Measurements from ENCODE around the gene ZNF181. TPM values are rescaled to one million over a fixed set of nuclear protein-coding genes. Genes with fewer than 3 reads are reported as not detected.

ZNF181 gene
- total RNA-seq, 1 experiment from 2014 or later: 9.0 TPM

- DNase-seq (ENCODE audit: low spot score) (no peak), ATAC-seq (no peak)
- Mint-ChIP-seq H3K4me3 (no peak overlapping the region), H3K36me3 (no peaks in the 10 kb centered on the region), H3K27ac (no peak overlapping the region), H3K4me1 (no peaks in the 10 kb centered on the region), H3K9me3 (peaks cover 56% of the 10 kb centered on the region), H3K27me3 (ENCODE audit: low read depth) (peaks cover 55% of the 10 kb centered on the region)
- POLR2A ChIA-PET: no interaction called here
- no peak for TF ChIP-seq ZNF138 (CRISPR knock-in tag; conservative IDR thresholded peaks at IDR 0.05)
- TF ChIP-seq, protein P1, sequence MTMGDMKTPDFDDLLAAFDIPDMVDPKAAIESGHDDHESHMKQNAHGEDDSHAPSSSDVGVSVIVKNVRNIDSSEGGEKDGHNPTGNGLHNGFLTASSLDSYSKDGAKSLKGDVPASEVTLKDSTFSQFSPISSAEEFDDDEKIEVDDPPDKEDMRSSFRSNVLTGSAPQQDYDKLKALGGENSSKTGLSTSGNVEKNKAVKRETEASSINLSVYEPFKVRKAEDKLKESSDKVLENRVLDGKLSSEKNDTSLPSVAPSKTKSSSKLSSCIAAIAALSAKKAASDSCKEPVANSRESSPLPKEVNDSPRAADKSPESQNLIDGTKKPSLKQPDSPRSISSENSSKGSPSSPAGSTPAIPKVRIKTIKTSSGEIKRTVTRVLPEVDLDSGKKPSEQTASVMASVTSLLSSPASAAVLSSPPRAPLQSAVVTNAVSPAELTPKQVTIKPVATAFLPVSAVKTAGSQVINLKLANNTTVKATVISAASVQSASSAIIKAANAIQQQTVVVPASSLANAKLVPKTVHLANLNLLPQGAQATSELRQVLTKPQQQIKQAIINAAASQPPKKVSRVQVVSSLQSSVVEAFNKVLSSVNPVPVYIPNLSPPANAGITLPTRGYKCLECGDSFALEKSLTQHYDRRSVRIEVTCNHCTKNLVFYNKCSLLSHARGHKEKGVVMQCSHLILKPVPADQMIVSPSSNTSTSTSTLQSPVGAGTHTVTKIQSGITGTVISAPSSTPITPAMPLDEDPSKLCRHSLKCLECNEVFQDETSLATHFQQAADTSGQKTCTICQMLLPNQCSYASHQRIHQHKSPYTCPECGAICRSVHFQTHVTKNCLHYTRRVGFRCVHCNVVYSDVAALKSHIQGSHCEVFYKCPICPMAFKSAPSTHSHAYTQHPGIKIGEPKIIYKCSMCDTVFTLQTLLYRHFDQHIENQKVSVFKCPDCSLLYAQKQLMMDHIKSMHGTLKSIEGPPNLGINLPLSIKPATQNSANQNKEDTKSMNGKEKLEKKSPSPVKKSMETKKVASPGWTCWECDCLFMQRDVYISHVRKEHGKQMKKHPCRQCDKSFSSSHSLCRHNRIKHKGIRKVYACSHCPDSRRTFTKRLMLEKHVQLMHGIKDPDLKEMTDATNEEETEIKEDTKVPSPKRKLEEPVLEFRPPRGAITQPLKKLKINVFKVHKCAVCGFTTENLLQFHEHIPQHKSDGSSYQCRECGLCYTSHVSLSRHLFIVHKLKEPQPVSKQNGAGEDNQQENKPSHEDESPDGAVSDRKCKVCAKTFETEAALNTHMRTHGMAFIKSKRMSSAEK (CRISPR knock-in tag; IDR thresholded peaks at IDR 0.05; ENCODE audit: borderline replicate concordance): no peak
- no peak for TF ChIP-seq HMGXB4 (CRISPR knock-in tag; IDR thresholded peaks at IDR 0.05)
- no peak for TF ChIP-seq FOXP1 (CRISPR knock-in tag; IDR thresholded peaks at IDR 0.05; ENCODE audit: borderline replicate concordance)
- TF ChIP-seq, protein P2, sequence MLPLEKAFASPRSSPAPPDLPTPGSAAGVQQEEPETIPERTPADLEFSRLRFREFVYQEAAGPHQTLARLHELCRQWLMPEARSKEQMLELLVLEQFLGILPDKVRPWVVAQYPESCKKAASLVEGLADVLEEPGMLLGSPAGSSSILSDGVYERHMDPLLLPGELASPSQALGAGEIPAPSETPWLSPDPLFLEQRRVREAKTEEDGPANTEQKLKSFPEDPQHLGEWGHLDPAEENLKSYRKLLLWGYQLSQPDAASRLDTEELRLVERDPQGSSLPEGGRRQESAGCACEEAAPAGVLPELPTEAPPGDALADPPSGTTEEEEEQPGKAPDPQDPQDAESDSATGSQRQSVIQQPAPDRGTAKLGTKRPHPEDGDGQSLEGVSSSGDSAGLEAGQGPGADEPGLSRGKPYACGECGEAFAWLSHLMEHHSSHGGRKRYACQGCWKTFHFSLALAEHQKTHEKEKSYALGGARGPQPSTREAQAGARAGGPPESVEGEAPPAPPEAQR (CRISPR knock-in tag; IDR thresholded peaks at IDR 0.05): no peak
- TF ChIP-seq OVOL2 (CRISPR knock-in tag; IDR thresholded peaks at IDR 0.05; ENCODE audit: borderline replicate concordance): no peak
- TF ChIP-seq ZNF121 (CRISPR knock-in tag; IDR thresholded peaks at IDR 0.05): no peak
- no peak for TF ChIP-seq NFYB (CRISPR knock-in tag; conservative IDR thresholded peaks at IDR 0.05; ENCODE audit: low read depth)
- TF ChIP-seq SOX15 (CRISPR knock-in tag; IDR thresholded peaks at IDR 0.05): no peak
- TF ChIP-seq FOXK1 (CRISPR knock-in tag; IDR thresholded peaks at IDR 0.05): no peak
- no peak for TF ChIP-seq CREM (CRISPR knock-in tag; IDR thresholded peaks at IDR 0.05)
- TF ChIP-seq ZNF263 (CRISPR knock-in tag; IDR thresholded peaks at IDR 0.05; ENCODE audit: low read depth): no peak
- no peak for TF ChIP-seq CBFB (CRISPR knock-in tag; IDR thresholded peaks at IDR 0.05; ENCODE audit: low read depth)
- TF ChIP-seq, protein P3, sequence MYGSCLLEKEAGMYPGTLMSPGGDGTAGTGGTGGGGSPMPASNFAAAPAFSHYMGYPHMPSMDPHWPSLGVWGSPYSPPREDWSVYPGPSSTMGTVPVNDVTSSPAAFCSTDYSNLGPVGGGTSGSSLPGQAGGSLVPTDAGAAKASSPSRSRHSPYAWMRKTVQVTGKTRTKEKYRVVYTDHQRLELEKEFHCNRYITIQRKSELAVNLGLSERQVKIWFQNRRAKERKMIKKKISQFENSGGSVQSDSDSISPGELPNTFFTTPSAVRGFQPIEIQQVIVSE (CRISPR knock-in tag; IDR thresholded peaks at IDR 0.05; ENCODE audit: borderline replicate concordance): no peak
- no peak for TF ChIP-seq FOXJ3 (CRISPR knock-in tag; IDR thresholded peaks at IDR 0.05; ENCODE audit: borderline replicate concordance)
- no peak for TF ChIP-seq IRF2 (CRISPR knock-in tag; IDR thresholded peaks at IDR 0.05; ENCODE audit: borderline replicate concordance, low read depth)
- CTCF ChIA-PET: no interaction called here
Measured at GRCh38 chr19:34787059-34787824, 53.2 kb downstream of the ZNF181 start.

DNA sequence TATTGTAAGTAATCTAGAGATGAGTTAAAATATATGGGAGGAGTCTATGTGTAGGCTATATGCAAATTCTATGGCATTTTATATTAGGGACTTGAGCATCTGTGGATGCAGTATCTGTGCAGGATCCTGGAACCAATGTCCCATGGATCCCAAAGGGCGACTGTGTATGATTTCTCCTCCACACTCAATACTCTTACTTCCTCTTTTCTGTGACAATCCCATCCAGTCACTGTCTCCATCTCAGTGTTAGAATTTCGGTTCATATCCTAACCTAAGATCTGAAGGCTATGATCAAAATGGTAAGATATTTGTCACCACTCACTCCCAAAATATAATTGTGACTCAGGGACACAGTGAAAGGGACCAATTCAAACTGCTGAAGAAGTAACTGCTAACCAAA, 54.0 kb downstream of the ZNF181 start:
- Mint-ChIP-seq H3K27me3 (ENCODE audit: low read depth) (peaks cover 57% of the 10 kb centered on the region), H3K9me3 (peaks cover 58% of the 10 kb centered on the region), H3K4me1 (no peaks in the 10 kb centered on the region), H3K36me3 (no peaks in the 10 kb centered on the region), H3K4me3 (no peak overlapping the region), H3K27ac (no peak overlapping the region)
- ATAC-seq (no peak), DNase-seq (ENCODE audit: low spot score) (no peak)
- ChIA-PET CTCF (no interaction called here), POLR2A (no interaction called here)
- TF ChIP-seq IRF1 (CRISPR knock-in tag; IDR thresholded peaks at IDR 0.05) (no peak), ZNF138 (CRISPR knock-in tag; conservative IDR thresholded peaks at IDR 0.05) (no peak), ZNF416 (CRISPR knock-in tag; IDR thresholded peaks at IDR 0.05) (no peak), TP53 (CRISPR knock-in tag; IDR thresholded peaks at IDR 0.05) (no peak), PRRX2 (CRISPR knock-in tag; IDR thresholded peaks at IDR 0.05) (no peak), STAT6 (CRISPR knock-in tag; conservative IDR thresholded peaks at IDR 0.05; ENCODE audit: low read depth) (no peak)
- TF ChIP-seq, protein P4, sequence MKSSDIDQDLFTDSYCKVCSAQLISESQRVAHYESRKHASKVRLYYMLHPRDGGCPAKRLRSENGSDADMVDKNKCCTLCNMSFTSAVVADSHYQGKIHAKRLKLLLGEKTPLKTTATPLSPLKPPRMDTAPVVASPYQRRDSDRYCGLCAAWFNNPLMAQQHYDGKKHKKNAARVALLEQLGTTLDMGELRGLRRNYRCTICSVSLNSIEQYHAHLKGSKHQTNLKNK (CRISPR knock-in tag; IDR thresholded peaks at IDR 0.05): no peak

Measured in WTC11 (cell line).